Measurements from ENCODE around the gene PTGER3. TPM values are rescaled to one million over a fixed set of nuclear protein-coding genes. Genes with fewer than 3 reads are reported as not detected.

The PTGER3 gene
- total RNA-seq, 5 donors from 2014 or later (not counting 1 experiment from before 2014, with no cell fraction given): 0.10 to 0.53 (median 0.31) TPM; not detected in 1

DNA sequence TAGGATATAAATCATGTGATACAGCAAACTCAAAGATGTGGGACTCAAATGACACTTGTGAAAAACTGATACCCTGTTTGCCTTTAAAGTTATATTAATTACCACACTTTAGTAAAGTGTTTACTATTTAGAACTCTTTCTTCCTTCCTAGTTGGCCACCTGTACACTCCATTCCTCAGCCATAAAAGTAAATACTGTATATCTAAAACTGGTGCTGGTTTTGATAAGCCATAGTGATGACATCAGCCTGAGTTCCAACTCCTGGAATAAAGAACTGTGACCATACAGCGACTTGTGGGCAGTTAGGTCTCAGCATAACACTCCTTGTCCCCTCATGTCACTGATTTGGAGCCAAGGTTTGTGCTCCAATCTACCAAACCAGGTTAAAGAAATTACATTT is 2.8 kb downstream of the PTGER3 start:
- no peaks in the 10 kb centered on the region for H3K36me3 ChIP-seq (ENCODE audit: control insufficient read depth in 2 of 2, extremely low read depth in 1 of 2, insufficient read depth in 1 of 2, low read length in 1 of 2)
- no peak overlapping the region for H3K27ac Mint-ChIP-seq
- peaks cover 12 to 23% (median 18%) of the 10 kb centered on the region in 3 donors for H3K4me1 Mint-ChIP-seq
- no peak overlapping the region for H3K27ac ChIP-seq (ENCODE audit: low read length)
- no peaks in the 10 kb centered on the region for H3K9me3 ChIP-seq
- ChIA-PET POLR2A (no interaction called here), CTCF (no interaction called here)
- no peak overlapping the region for H3K4me3 ChIP-seq (ENCODE audit: control insufficient read depth in 1 of 2, extremely low read depth in 1 of 2, low read length in 1 of 2)
- H3K36me3 Mint-ChIP-seq: no peaks in the 10 kb centered on the region
- WGBS (ENCODE audit: insufficient coverage): no CpG with 5 or more reads among the region's 1 CpG
- ATAC-seq (replicated peaks in 1 of 4) (no peak), DNase-seq (no peak)
- peaks cover 4 to 36% of the 10 kb centered on the region in 2 experiments for H3K27me3 ChIP-seq (replicated peaks in 1 of 2; ENCODE audit: control insufficient read depth in 2 of 2, extremely low read depth in 1 of 2, insufficient read depth in 2 of 2, low read length in 1 of 2)
- peaks cover 43 to 46% of the 10 kb centered on the region in 2 donors for H3K27me3 Mint-ChIP-seq
- H3K4me3 Mint-ChIP-seq: no peak overlapping the region
- H3K9me3 Mint-ChIP-seq: no peaks in the 10 kb centered on the region
- H3K4me1 ChIP-seq (ENCODE audit: control insufficient read depth in 1 of 2, extremely low read depth in 1 of 2, insufficient read depth in 2 of 2, low read length in 2 of 2): peaks cover 5 to 19% of the 10 kb centered on the region in 2 experiments

GRCh38 chr1:71043065-71043464 is 4.6 kb downstream of the PTGER3 start:
- Mint-ChIP-seq H3K9me3 (no peaks in the 10 kb centered on the region), H3K4me3 (no peak overlapping the region), H3K27ac (no peak overlapping the region), H3K36me3 (no peaks in the 10 kb centered on the region), H3K4me1 (peaks cover 12 to 19% (median 15%) of the 10 kb centered on the region in 3 donors), H3K27me3 (peaks cover 43 to 50% of the 10 kb centered on the region in 2 donors)
- POLR2A ChIA-PET: no interaction called here
- peaks cover 2 to 33% of the 10 kb centered on the region in 2 experiments for H3K27me3 ChIP-seq (replicated peaks in 1 of 2; ENCODE audit: control insufficient read depth in 2 of 2, extremely low read depth in 1 of 2, insufficient read depth in 2 of 2, low read length in 1 of 2)
- ATAC-seq (replicated peaks in 1 of 4) (no peak), DNase-seq (no peak)
- H3K9me3 ChIP-seq: no peaks in the 10 kb centered on the region
- H3K27ac ChIP-seq (ENCODE audit: low read length): no peak overlapping the region
- no peak overlapping the region for H3K4me3 ChIP-seq (ENCODE audit: control insufficient read depth in 1 of 2, extremely low read depth in 1 of 2, low read length in 1 of 2)
- CTCF ChIA-PET: no interaction called here
- H3K36me3 ChIP-seq (ENCODE audit: control insufficient read depth in 2 of 2, extremely low read depth in 1 of 2, insufficient read depth in 1 of 2, low read length in 1 of 2): no peaks in the 10 kb centered on the region
- H3K4me1 ChIP-seq (ENCODE audit: control insufficient read depth in 1 of 2, extremely low read depth in 1 of 2, insufficient read depth in 2 of 2, low read length in 2 of 2): peaks cover 5 to 19% of the 10 kb centered on the region in 2 experiments

- H3K27me3 Mint-ChIP-seq: peaks cover 38 to 44% of the 10 kb centered on the region in 2 donors
- WGBS (ENCODE audit: insufficient coverage): no CpG with 5 or more reads among the region's 2 CpGs
- no peak overlapping the region for H3K4me3 Mint-ChIP-seq
- no peaks in the 10 kb centered on the region for H3K9me3 Mint-ChIP-seq
- Histone ChIP-seq H3K27ac (ENCODE audit: low read length) (no peak overlapping the region), H3K4me3 (ENCODE audit: control insufficient read depth in 1 of 2, extremely low read depth in 1 of 2, low read length in 1 of 2) (no peak overlapping the region), H3K36me3 (ENCODE audit: control insufficient read depth in 2 of 2, extremely low read depth in 1 of 2, insufficient read depth in 1 of 2, low read length in 1 of 2) (no peaks in the 10 kb centered on the region), H3K4me1 (ENCODE audit: control insufficient read depth in 1 of 2, extremely low read depth in 1 of 2, insufficient read depth in 2 of 2, low read length in 2 of 2) (peaks cover 4 to 7% of the 10 kb centered on the region in 2 experiments), H3K9me3 (no peaks in the 10 kb centered on the region), H3K27me3 (replicated peaks in 1 of 2; ENCODE audit: control insufficient read depth in 2 of 2, extremely low read depth in 1 of 2, insufficient read depth in 2 of 2, low read length in 1 of 2) (peaks cover 2 to 21% of the 10 kb centered on the region in 2 experiments)
- no peaks in the 10 kb centered on the region for H3K36me3 Mint-ChIP-seq
- H3K27ac Mint-ChIP-seq: no peak overlapping the region
- no peak for ATAC-seq (replicated peaks in 1 of 4)
- DNase-seq: no peak
- H3K4me1 Mint-ChIP-seq: peaks cover 7 to 10% (median 7%) of the 10 kb centered on the region in 3 donors
- CTCF ChIA-PET: no interaction called here
- POLR2A ChIA-PET: no interaction called here
Observed at GRCh38 chr1:71041806-71042205, 5.8 kb downstream of the PTGER3 start.

DNA sequence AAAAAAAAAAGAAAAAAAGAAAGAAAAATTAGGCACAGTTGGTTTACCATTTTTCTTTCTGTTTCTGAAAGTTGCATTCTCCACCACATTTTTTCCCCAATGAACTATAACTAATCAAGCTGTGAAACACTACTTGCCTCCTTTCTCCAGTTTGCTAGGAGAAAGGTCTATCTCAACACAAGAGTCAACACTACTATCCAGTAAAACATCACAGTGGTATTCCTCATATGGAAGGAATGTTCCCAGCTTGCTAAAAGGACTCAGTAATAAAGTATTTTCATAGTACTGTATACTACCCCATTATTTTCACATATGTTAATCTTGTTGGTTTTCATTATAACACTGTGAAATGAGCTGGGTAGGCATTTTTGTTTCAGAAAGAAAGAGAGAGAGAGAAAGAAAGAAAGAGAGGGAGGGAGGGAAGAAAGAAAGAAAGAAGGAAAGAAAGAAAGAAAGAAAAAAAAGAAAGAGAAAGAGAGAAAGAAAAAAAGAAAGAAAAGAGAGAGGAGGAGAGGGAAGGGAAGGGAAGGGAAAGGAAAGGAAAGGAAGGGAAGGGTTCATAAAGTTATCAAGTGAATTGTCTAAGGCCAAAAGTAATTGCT is 7.9 kb downstream of the PTGER3 start:
- Mint-ChIP-seq H3K9me3 (no peaks in the 10 kb centered on the region), H3K27ac (no peak overlapping the region), H3K4me3 (no peak overlapping the region), H3K27me3 (peaks cover 32 to 34% of the 10 kb centered on the region in 2 donors), H3K36me3 (no peaks in the 10 kb centered on the region), H3K4me1 (no peaks in the 10 kb centered on the region)
- Histone ChIP-seq H3K4me1 (ENCODE audit: control insufficient read depth in 1 of 2, extremely low read depth in 1 of 2, insufficient read depth in 2 of 2, low read length in 2 of 2) (no peaks in the 10 kb centered on the region), H3K27me3 (replicated peaks in 1 of 2; ENCODE audit: control insufficient read depth in 2 of 2, extremely low read depth in 1 of 2, insufficient read depth in 2 of 2, low read length in 1 of 2) (peaks cover 0 to 7% of the 10 kb centered on the region in 2 experiments), H3K36me3 (ENCODE audit: control insufficient read depth in 2 of 2, extremely low read depth in 1 of 2, insufficient read depth in 1 of 2, low read length in 1 of 2) (no peaks in the 10 kb centered on the region), H3K9me3 (no peaks in the 10 kb centered on the region), H3K4me3 (ENCODE audit: control insufficient read depth in 1 of 2, extremely low read depth in 1 of 2, low read length in 1 of 2) (no peak overlapping the region), H3K27ac (ENCODE audit: low read length) (no peak overlapping the region)
- ATAC-seq (replicated peaks in 1 of 4) (no peak), DNase-seq (no peak)
- ChIA-PET POLR2A (no interaction called here), CTCF (no interaction called here)

DNA sequence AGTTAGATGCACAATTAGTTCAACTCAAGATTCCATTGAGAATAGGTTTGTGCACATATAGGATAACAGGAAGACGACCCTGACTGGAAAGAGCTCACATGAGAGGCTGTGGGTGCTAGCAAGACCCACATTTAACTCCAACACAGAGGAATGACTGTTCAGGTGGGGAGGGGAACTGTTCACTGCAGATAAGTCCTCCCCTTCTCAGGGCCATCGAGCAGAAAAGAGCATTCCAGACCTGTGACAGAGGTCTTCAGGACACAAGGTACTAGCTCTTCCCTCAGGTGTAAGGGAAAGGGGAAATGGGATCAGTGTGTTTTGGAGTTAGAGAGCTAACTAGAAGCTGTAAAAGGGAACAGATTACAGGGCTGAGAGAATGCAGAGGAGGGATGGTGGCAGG is 8.7 kb downstream of the PTGER3 start:
- POLR2A ChIA-PET: no interaction called here
- WGBS (ENCODE audit: insufficient coverage): no CpG with 5 or more reads among the region's 2 CpGs
- Histone ChIP-seq H3K27me3 (replicated peaks in 1 of 2; ENCODE audit: control insufficient read depth in 2 of 2, extremely low read depth in 1 of 2, insufficient read depth in 2 of 2, low read length in 1 of 2) (peaks cover 0 to 4% of the 10 kb centered on the region in 2 experiments), H3K36me3 (ENCODE audit: control insufficient read depth in 2 of 2, extremely low read depth in 1 of 2, insufficient read depth in 1 of 2, low read length in 1 of 2) (no peaks in the 10 kb centered on the region), H3K27ac (ENCODE audit: low read length) (no peak overlapping the region), H3K4me1 (ENCODE audit: control insufficient read depth in 1 of 2, extremely low read depth in 1 of 2, insufficient read depth in 2 of 2, low read length in 2 of 2) (no peaks in the 10 kb centered on the region), H3K4me3 (ENCODE audit: control insufficient read depth in 1 of 2, extremely low read depth in 1 of 2, low read length in 1 of 2) (no peak overlapping the region), H3K9me3 (no peaks in the 10 kb centered on the region)
- H3K9me3 Mint-ChIP-seq: no peaks in the 10 kb centered on the region
- CTCF ChIA-PET: no interaction called here
- no peak overlapping the region for H3K27ac Mint-ChIP-seq
- no peak overlapping the region for H3K4me3 Mint-ChIP-seq
- ATAC-seq (replicated peaks in 1 of 4) (no peak), DNase-seq (no peak)
- no peaks in the 10 kb centered on the region for H3K4me1 Mint-ChIP-seq
- peaks cover 30 to 34% of the 10 kb centered on the region in 2 donors for H3K27me3 Mint-ChIP-seq
- no peaks in the 10 kb centered on the region for H3K36me3 Mint-ChIP-seq

DNA sequence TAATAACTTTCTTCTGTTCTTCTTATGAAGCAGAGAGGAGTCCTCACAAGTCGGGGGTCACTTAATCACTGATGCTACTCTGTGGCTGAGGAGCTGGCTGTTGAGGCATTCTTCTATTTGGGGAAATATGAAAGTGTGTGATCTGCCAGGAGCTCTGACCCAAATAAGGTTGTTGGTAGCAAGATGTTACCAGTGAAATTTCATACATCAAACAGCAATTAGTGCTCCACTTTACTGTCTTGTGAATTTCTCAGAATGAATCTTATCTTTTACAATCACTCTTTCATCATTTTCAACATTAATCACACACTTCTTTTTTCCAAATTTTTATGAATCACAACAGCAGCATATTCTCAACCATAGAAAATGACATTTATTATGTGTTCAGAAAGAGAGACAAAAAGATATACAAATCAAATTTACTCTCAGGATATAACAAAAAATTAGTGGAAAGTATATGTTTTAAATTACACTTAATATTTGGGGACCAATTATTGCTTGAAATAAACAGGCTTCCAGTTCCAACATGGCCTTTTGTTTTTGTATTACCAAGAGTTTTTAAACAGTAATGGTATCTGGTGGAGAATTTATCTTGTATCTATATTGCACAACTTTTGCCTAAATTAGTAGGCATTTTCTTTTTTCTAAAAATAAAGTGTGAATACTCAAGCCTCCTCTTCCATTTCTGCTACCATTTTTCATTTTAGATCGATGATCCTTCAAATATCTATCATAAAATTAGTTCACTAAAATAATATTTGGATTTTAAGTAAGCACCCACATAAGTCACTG is 9.6 kb downstream of the PTGER3 start:
- H3K4me3 Mint-ChIP-seq: no peak overlapping the region
- H3K27me3 Mint-ChIP-seq: peaks cover 30 to 35% of the 10 kb centered on the region in 2 donors
- H3K36me3 Mint-ChIP-seq: no peaks in the 10 kb centered on the region

More for the DNA sequence above, 9.6 kb downstream of the PTGER3 start:
- WGBS (ENCODE audit: insufficient coverage): no CpG with 5 or more reads among the region's 2 CpGs
- H3K27ac Mint-ChIP-seq: no peak overlapping the region
- ChIA-PET POLR2A (no interaction called here), CTCF (no interaction called here)
- Histone ChIP-seq H3K4me3 (ENCODE audit: control insufficient read depth in 1 of 2, extremely low read depth in 1 of 2, low read length in 1 of 2) (no peak overlapping the region), H3K4me1 (ENCODE audit: control insufficient read depth in 1 of 2, extremely low read depth in 1 of 2, insufficient read depth in 2 of 2, low read length in 2 of 2) (no peaks in the 10 kb centered on the region), H3K27me3 (replicated peaks in 1 of 2; ENCODE audit: control insufficient read depth in 2 of 2, extremely low read depth in 1 of 2, insufficient read depth in 2 of 2, low read length in 1 of 2) (no peaks in the 10 kb centered on the region), H3K36me3 (ENCODE audit: control insufficient read depth in 2 of 2, extremely low read depth in 1 of 2, insufficient read depth in 1 of 2, low read length in 1 of 2) (no peaks in the 10 kb centered on the region), H3K27ac (ENCODE audit: low read length) (no peak overlapping the region), H3K9me3 (no peaks in the 10 kb centered on the region)
- no peak for DNase-seq
- ATAC-seq (replicated peaks in 1 of 4): no peak
- no peaks in the 10 kb centered on the region for H3K9me3 Mint-ChIP-seq
- H3K4me1 Mint-ChIP-seq: no peaks in the 10 kb centered on the region
